Osteoblast (primary cell): ENCODE results near the gene NPNT. TPM values are rescaled to one million over a fixed set of nuclear protein-coding genes. Genes with fewer than 3 reads are reported as not detected.
"Not testable (repeated sequence)": the region's sequence is repeated elsewhere in the genome, so short reads cannot be mapped to it uniquely, and the experiment has no call there.

Source experiments
- DNase-seq: peaks from one replicate; pipeline ENCODE4 v3.0.0; 2011; ENCODE audit warnings: low spot score, mixed read lengths; ENCODE audit not compliant: insufficient read length; ENCODE audit errors: missing footprints
- H2AFZ ChIP-seq: 2 replicates; pipeline ENCODE4 v1.6.0; 2011; ENCODE audit warnings: mild to moderate bottlenecking, low read length
- H3K27ac ChIP-seq: 2 replicates; pipeline ENCODE4 v1.5.1; 2011; ENCODE audit warnings: mild to moderate bottlenecking, low read depth, low read length, moderate library complexity
- H3K27me3 ChIP-seq: 2 replicates; pipeline ENCODE4 v1.6.0; 2012; ENCODE audit warnings: mild to moderate bottlenecking, control low read depth, inconsistent platforms, low read length, moderate library complexity; ENCODE audit not compliant: insufficient read depth
- H3K36me3 ChIP-seq: 2 replicates; pipeline ENCODE4 v1.5.1; 2011; ENCODE audit warnings: mild to moderate bottlenecking, low read length, control low read depth, moderate library complexity; ENCODE audit not compliant: insufficient read depth
- H3K4me1 ChIP-seq: 2 replicates; pipeline ENCODE4 v1.5.1; 2011; ENCODE audit warnings: mild to moderate bottlenecking, low read length, control low read depth, moderate library complexity; ENCODE audit not compliant: insufficient read depth
- H3K4me2 ChIP-seq: 2 replicates; pipeline ENCODE4 v1.6.0; 2011; ENCODE audit warnings: mild to moderate bottlenecking, low read length; ENCODE audit not compliant: insufficient read depth
- H3K4me3 ChIP-seq: fragments of 200-600 bp; sonication (generic); 3 replicates; pipeline ENCODE4 v1.5.1; 2012; ENCODE audit warnings: mild to moderate bottlenecking, low read length, inconsistent platforms; ENCODE audit not compliant: insufficient read depth
- H3K79me2 ChIP-seq: 2 replicates; pipeline ENCODE4 v1.6.0; 2012; ENCODE audit warnings: mild to moderate bottlenecking, low read length, control low read depth, inconsistent platforms; ENCODE audit not compliant: insufficient read depth
- H3K9me3 ChIP-seq: 2 replicates; pipeline ENCODE4 v1.5.1; 2011; ENCODE audit warnings: low read depth, low read length, control low read depth
- H4K20me1 ChIP-seq: 2 replicates; pipeline ENCODE4 v1.6.0; 2012; ENCODE audit warnings: mild to moderate bottlenecking, low read length, control low read depth; ENCODE audit not compliant: insufficient read depth
- CTCF ChIP-seq: IDR thresholded peaks from 2 replicates; pipeline ENCODE4 v1.5.1; 2011; ENCODE audit warnings: mild to moderate bottlenecking, low read depth, low read length, moderate library complexity; ENCODE audit errors: extremely low read depth
- total RNA-seq: library from RNA; depleted of rRNA; stranded (reverse); fragments of >200 nt; gene quantifications from 2 replicates; pipeline ENCODE4 v1.2.3, GENCODE V29; 2012

NPNT gene
- 0.36 and 0.59 TPM in 2 replicates for total RNA-seq

GRCh38 chr4:105894660-105895582 is at the start of gene NPNT:
Gene NPNT, plus strand, starts transcription at chr4:105895471. Its CDS starts 182 bp downstream, at chr4:105895653.
- Histone ChIP-seq H3K4me1 (no peaks in the 10 kb centered on the region), H3K27me3 (peaks cover 69% of the 10 kb centered on the region), H2AFZ (peak within 1 kb of the TSS; percentile 56), H4K20me1 (no peaks in the 10 kb centered on the region), H3K36me3 (no peaks in the 10 kb centered on the region), H3K4me2 (peak within 1 kb of the TSS; percentile 62), H3K79me2 (no peaks in the 10 kb centered on the region), H3K27ac (no peak within 1 kb of the TSS), H3K9me3 (no peaks in the 10 kb centered on the region), H3K4me3 (peak within 1 kb of the TSS; percentile 23)
- TF ChIP-seq CTCF, result no peak
- DNase-seq, result peak; percentile 44

DNA sequence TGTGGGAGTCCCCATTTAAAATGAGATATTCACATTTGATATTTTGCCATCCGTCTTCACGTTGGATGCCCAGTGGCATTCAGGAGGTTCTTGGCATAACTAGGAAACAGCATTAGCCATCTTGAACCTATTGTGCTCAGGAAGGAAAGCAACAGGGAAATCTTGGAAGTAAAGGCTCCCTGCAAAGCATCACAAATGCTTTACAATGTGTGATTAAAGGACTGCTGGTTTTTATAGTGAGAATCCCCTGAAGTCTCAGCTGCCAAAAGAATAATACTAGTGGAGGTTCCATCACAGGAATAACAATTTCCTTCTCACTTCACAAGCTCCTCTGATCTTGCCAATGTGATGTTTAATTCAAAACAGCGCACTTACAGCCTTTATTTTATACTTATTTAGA is 49.7 kb upstream of the NPNT start:
- H3K4me3 ChIP-seq, result no peak overlapping the region
- TF ChIP-seq CTCF, result no peak
- H3K36me3 ChIP-seq, result no peaks in the 10 kb centered on the region
- no peak overlapping the region for H2AFZ ChIP-seq
- no peak overlapping the region for H3K27ac ChIP-seq
- DNase-seq, result no peak
- no peak overlapping the region for H3K4me2 ChIP-seq
- no peaks in the 10 kb centered on the region for H4K20me1 ChIP-seq
- H3K4me1 ChIP-seq, result no peaks in the 10 kb centered on the region
- H3K9me3 ChIP-seq, result no peaks in the 10 kb centered on the region
- no peaks in the 10 kb centered on the region for H3K79me2 ChIP-seq
- no peaks in the 10 kb centered on the region for H3K27me3 ChIP-seq

DNA sequence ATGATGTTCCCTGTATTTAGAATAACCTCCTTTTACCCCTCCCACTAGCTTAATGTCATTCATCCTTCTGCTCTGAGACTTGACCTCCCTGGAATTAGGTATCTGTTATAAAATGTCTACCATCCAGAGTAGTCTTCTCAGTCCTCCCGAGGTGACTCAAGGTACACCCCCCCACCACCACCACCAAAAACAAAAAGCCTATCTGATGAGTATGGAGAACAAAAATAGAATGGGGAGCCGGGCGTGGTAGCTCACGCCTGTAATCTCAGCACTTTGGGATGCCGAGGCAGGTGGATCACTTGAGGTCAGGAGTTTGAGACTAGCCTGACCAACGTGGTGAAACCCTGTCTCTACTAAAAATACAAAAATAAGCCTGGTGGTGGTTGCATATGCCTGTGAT is 46.9 kb upstream of the NPNT start:
- DNase-seq, H3K36me3 ChIP-seq, H3K4me2 ChIP-seq, H3K27me3 ChIP-seq, H3K4me3 ChIP-seq, H3K9me3 ChIP-seq, H3K79me2 ChIP-seq, H4K20me1 ChIP-seq, H3K4me1 ChIP-seq, H3K27ac ChIP-seq, H2AFZ ChIP-seq: not testable (repeated sequence)

- H3K27ac ChIP-seq, result no peak overlapping the region
- no peak overlapping the region for H3K4me2 ChIP-seq
- no peaks in the 10 kb centered on the region for H3K4me1 ChIP-seq
- DNase-seq, result no peak
- no peaks in the 10 kb centered on the region for H3K36me3 ChIP-seq
- no peaks in the 10 kb centered on the region for H3K79me2 ChIP-seq
- no peaks in the 10 kb centered on the region for H3K27me3 ChIP-seq
- no peak overlapping the region for H2AFZ ChIP-seq
- no peaks in the 10 kb centered on the region for H4K20me1 ChIP-seq
- no peak for TF ChIP-seq CTCF
- H3K9me3 ChIP-seq, result no peaks in the 10 kb centered on the region
- H3K4me3 ChIP-seq, result no peak overlapping the region
Measured at GRCh38 chr4:105851196-105851595, 44.1 kb upstream of the NPNT start.

DNA sequence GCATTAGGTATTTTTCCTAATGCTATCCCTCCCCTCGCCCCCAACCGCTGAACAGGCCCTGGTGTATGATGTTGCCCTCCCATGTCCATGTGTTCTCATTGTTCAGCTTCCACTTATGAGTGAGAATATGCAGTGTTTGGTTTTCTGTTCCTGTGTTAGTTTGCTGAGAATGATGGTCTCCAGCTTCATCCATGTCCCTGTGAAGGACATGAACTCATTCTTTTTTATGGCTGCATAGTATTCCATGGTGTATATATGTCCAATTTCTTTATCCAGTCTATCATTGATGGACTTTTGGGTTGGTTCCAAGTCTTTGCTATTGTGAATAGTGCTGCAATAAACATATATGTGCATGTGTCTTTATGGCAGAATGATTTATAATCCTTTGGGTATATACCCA is 43.0 kb upstream of the NPNT start:
- H2AFZ ChIP-seq, H3K27me3 ChIP-seq, H3K9me3 ChIP-seq, H3K36me3 ChIP-seq, H3K79me2 ChIP-seq, H3K4me3 ChIP-seq, H3K4me2 ChIP-seq, H3K27ac ChIP-seq, DNase-seq, H3K4me1 ChIP-seq, H4K20me1 ChIP-seq: not testable (repeated sequence)
